Stimulated activated effector memory CD8-positive, alpha-beta T cell treated with anti-CD3 and anti-CD28 coated beads, Interleukin-12 subunit alpha, Interleukin-12 subunit beta, amount 100 ng/mL, for 72 hours (primary cell): ENCODE measurements around the gene KLHL11.

Experiments used
- ATAC-seq: fragments of 150-1000 bp; cut with Tn5 transposase; 2 replicates; pipeline ENCODE4 v1.10.0; 2021
- DNase-seq, 2 donors: peaks; one replicate each; pipeline ENCODE4 v3.0.0; 2021 to 2022; ENCODE audit warnings: low spot score in 2 of 2
- H3K27ac Mint-ChIP-seq: one replicate; pipeline ENCODE4 v1.8.0; 2022; ENCODE audit warnings: mild to moderate bottlenecking, mixed read lengths
- H3K36me3 Mint-ChIP-seq: one replicate; pipeline ENCODE4 v1.8.0; 2022; ENCODE audit warnings: mild to moderate bottlenecking, mixed read lengths
- H3K4me1 Mint-ChIP-seq: one replicate; pipeline ENCODE4 v1.8.0; 2022; ENCODE audit warnings: mixed read lengths
- H3K4me3 Mint-ChIP-seq: one replicate; pipeline ENCODE4 v1.8.0; 2022; ENCODE audit warnings: mild to moderate bottlenecking, mixed read lengths
- H3K9me3 Mint-ChIP-seq: one replicate; pipeline ENCODE4 v1.8.0; 2022; ENCODE audit warnings: mixed read lengths

The KLHL11 gene, protein sequence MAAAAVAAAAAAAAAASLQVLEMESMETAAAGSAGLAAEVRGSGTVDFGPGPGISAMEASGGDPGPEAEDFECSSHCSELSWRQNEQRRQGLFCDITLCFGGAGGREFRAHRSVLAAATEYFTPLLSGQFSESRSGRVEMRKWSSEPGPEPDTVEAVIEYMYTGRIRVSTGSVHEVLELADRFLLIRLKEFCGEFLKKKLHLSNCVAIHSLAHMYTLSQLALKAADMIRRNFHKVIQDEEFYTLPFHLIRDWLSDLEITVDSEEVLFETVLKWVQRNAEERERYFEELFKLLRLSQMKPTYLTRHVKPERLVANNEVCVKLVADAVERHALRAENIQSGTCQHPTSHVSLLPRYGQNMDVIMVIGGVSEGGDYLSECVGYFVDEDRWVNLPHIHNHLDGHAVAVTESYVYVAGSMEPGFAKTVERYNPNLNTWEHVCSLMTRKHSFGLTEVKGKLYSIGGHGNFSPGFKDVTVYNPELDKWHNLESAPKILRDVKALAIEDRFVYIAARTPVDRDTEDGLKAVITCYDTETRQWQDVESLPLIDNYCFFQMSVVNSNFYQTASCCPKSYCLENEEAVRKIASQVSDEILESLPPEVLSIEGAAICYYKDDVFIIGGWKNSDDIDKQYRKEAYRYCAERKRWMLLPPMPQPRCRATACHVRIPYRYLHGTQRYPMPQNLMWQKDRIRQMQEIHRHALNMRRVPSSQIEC

DNA sequence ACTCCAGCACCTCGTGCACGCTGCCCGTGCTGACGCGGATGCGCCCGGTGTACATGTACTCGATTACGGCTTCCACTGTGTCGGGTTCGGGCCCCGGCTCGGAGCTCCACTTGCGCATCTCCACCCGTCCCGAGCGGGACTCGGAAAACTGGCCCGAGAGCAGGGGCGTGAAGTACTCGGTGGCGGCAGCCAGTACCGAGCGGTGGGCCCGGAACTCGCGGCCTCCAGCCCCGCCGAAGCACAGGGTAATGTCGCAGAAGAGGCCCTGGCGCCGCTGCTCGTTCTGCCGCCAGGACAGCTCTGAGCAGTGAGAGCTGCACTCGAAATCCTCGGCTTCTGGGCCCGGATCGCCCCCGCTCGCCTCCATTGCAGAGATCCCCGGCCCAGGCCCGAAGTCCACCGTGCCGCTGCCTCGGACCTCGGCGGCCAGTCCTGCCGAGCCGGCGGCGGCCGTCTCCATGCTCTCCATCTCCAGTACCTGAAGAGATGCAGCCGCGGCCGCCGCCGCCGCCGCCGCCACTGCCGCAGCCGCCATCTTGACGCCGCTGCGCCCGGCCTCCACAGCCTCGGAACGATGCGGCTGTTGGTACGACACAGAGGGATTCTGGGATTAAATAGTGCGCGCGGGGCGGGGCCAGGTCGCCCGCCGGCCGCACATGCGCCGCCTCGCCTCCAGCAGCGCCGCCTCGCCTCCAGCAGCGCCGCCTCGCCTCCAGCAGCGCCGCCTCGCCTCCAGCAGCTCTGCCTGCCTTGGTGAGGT, at the start of gene KLHL11:
Gene KLHL11 (minus strand): TSS at position 588 of the 760 bp plus-strand sequence. CDS start 53 bp downstream, at position 535.
- Mint-ChIP-seq H3K36me3 (peaks cover 42% of the 10 kb centered on the region), H3K9me3 (no peaks in the 10 kb centered on the region), H3K4me3 (no peak within 1 kb of the TSS), H3K4me1 (peaks cover 25% of the 10 kb centered on the region), H3K27ac (no peak within 1 kb of the TSS)
- peak; percentile 77 to 90 for DNase-seq
- peak; percentile 95 for ATAC-seq

DNA sequence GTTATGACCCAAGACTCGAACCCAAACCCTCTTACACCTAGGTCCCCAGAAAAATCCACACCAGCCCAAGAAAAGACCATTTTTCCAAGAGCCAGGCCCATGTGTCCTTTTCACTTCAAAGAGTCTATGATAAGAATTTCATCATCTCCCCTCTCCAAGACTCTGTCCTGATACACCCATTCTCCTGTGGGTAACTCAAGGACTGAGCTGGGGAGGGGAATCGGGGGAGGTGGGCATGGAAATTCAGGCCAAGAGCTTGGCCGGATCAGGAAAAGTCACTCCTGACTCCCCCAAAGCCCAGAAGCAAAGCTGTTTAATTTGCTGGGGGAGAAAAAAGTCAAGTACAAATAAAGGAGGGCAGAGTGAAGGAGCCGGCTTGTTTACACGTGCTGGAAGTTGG, 49.8 kb upstream of the KLHL11 start:
- H3K36me3 Mint-ChIP-seq, result peaks cover 52% of the 10 kb centered on the region
- no peaks in the 10 kb centered on the region for H3K9me3 Mint-ChIP-seq
- DNase-seq, result no peak
- H3K4me3 Mint-ChIP-seq, result no peak overlapping the region
- peaks cover 49% of the 10 kb centered on the region for H3K4me1 Mint-ChIP-seq
- ATAC-seq, result no peak
- H3K27ac Mint-ChIP-seq, result peak overlapping the region; percentile 40

DNA sequence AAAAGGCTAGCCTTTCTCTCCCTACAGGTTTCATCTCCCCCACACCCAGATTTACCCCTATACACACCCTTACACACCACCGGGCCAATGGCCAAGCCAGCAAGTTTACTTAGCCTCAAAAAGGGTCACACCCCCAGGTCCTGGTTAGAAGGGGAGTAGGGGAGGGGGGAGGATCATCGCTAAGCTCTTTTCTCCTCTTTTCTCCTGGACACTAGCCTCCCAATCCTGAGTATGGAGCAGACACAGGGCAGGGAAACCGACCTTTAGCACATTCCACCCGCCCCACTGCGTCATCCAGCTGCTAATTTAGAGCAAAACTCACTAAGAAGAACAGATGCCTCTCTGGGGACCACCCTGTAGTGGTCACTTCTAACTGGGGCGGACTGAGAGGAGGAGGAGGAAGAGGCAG, 49.1 kb upstream of the KLHL11 start:
- ATAC-seq, result no peak
- H3K4me3 Mint-ChIP-seq, result no peak overlapping the region
- H3K4me1 Mint-ChIP-seq, result peaks cover 49% of the 10 kb centered on the region
- peak overlapping the region; percentile 40 for H3K27ac Mint-ChIP-seq
- H3K36me3 Mint-ChIP-seq, result peaks cover 58% of the 10 kb centered on the region
- no peaks in the 10 kb centered on the region for H3K9me3 Mint-ChIP-seq
- DNase-seq, result no peak

DNA sequence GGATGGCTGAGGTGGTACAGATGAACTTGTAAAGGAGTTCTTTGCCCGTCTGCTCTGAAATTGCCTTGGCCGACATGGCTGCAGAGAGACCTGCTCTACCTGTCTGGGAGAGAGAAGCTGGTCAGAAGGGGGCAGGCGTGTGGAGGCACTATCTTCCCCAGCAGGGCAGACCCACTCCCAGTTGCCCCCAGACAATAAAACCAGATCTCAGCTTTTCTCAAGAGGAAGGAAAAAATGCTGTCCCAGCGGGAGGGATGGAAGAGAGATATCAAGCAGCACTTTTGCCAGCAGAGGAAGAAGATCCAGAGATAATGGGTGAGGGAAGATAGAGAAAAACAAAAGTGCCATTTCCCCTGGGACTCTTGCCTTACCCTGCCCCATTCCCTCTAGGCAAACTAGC, 48.6 kb upstream of the KLHL11 start:
- no peak overlapping the region for H3K27ac Mint-ChIP-seq
- ATAC-seq (no peak), DNase-seq (no peak)
- no peak overlapping the region for H3K4me3 Mint-ChIP-seq
- peaks cover 49% of the 10 kb centered on the region for H3K4me1 Mint-ChIP-seq
- H3K36me3 Mint-ChIP-seq, result peaks cover 64% of the 10 kb centered on the region
- H3K9me3 Mint-ChIP-seq, result no peaks in the 10 kb centered on the region

DNA sequence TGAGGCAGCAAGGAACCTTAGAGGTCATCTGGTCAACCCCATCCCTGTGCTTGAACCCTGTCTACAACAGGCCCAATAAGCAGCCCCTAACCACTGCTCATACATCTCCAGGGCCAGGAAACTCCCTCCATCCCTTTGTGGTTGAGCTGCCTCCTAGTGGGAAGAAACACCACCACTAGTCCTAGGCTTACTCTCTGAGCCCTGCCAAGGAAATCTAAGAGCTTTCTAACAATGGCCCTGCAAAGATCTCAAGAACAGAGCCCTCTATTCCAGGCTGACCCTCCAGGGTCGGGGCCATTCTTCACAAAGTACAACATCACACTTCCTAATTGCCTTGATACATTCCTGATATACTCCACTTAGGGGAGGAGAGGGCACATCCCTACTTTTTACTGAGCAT, 47.7 kb upstream of the KLHL11 start:
- H3K9me3 Mint-ChIP-seq, result no peaks in the 10 kb centered on the region
- H3K4me1 Mint-ChIP-seq, result peaks cover 49% of the 10 kb centered on the region
- H3K4me3 Mint-ChIP-seq, result no peak overlapping the region
- peaks cover 73% of the 10 kb centered on the region for H3K36me3 Mint-ChIP-seq
- H3K27ac Mint-ChIP-seq, result no peak overlapping the region
- DNase-seq, result no peak
- no peak for ATAC-seq

DNA sequence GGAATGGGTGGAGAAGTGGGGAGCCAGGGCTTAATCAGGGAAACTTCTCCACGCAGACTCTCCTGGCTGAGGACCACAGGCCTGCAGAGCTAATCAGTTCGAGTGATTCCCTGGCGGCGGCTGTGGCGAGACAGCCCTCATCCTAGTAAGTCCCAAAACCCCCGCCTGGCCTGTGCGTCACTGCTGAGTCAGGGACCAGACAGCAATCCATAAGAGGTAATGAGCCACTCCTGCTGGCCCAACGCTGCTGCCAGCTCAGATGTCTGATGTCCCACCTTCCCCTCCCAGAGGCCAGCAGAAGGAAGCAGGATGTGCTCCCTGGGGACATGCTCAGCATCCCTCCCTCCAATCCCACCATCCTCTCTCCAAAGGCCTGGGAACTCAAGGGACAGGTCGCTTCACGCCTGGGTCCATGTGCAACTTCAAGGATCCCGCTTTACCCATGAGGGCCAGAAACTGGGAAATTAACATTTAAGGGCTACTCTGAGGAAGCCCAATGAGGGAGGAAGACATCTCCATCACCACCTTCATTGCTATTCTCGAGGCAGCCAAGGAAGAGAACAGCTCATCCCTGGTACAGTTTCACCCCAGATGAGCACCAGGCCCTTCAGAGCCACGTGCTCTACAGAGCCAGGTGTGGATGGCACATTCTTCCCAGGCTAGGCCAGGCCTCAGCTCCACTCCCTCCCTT, 45.6 kb upstream of the KLHL11 start:
- DNase-seq, result no peak
- no peak for ATAC-seq
- Mint-ChIP-seq H3K36me3 (peaks cover 83% of the 10 kb centered on the region), H3K9me3 (no peaks in the 10 kb centered on the region), H3K4me3 (no peak overlapping the region), H3K27ac (no peak overlapping the region), H3K4me1 (peaks cover 46% of the 10 kb centered on the region)

DNA sequence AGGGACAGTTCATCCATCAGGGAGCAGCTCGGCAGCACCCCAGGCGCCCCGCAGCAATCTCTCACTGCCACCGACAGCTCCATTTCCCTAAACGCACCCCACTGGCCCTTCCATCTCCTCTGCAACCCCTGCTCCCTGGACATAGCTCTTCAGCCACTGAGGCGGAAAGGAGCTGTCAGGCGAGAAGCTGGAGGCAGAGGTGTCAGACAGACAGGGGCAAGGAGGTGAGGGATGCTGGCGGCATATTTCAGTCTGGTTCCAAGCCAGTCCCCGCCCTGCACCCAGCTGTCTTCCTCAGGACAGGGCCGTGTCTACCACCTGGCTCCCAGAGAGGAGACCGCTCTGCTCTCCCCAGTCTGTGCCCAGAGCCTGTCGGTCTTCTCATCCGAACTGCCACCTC, 43.9 kb upstream of the KLHL11 start:
- peaks cover 96% of the 10 kb centered on the region for H3K36me3 Mint-ChIP-seq

DNA sequence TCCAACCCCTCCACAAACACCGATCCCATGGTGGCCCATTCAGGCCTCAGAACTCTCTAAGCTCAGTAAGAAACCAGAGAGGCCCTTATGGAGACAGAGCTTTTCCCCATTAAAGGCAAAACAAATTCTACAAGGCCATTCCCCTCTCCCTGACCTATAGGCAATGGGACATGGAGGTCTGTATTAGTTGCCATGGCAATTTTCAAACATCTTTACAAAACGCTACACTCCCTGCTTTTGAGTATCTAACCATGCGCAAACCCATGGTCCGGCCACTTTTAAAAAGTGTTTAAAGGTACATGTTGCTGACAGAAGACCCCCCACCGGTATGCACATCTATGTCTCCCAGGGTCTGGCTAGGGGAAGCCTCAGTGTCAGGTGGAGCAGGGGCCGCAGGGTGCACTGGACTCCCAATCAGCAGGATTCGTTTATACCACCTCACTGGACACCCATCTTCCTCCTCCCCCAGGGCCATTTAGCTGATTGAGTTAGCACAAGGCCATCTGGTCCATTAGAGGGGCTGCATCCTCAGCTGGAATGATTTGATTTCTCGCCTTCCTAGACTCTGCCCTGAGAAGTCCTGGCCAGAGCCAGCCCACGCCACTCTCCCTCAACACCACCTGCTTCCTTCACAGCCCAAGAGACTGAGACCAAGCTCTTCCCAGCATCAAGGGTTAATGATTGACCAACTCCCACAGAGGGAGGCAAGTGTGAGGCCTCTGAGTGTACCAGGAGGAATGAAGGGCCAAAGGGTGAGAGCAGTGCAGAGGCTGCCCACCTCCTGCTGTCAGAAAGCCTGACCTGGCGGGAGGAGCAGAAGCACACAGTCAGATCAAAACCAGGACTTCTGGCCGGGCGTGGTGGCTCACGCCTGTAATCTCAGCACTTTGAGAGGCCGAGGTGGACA, 42.7 kb upstream of the KLHL11 start:
- no peaks in the 10 kb centered on the region for H3K9me3 Mint-ChIP-seq
- peak overlapping the region; percentile 76 for H3K27ac Mint-ChIP-seq
- ATAC-seq (no peak), DNase-seq (no peak)
- peaks cover 99% of the 10 kb centered on the region for H3K36me3 Mint-ChIP-seq
- H3K4me1 Mint-ChIP-seq, result peaks cover 17% of the 10 kb centered on the region
- no peak overlapping the region for H3K4me3 Mint-ChIP-seq

More for the DNA sequence above, 43.9 kb upstream of the KLHL11 start:
- ATAC-seq, result no peak
- Mint-ChIP-seq H3K27ac (peak overlapping the region; percentile 48), H3K4me3 (no peak overlapping the region), H3K4me1 (peaks cover 29% of the 10 kb centered on the region), H3K9me3 (no peaks in the 10 kb centered on the region)
- no peak for DNase-seq

DNA sequence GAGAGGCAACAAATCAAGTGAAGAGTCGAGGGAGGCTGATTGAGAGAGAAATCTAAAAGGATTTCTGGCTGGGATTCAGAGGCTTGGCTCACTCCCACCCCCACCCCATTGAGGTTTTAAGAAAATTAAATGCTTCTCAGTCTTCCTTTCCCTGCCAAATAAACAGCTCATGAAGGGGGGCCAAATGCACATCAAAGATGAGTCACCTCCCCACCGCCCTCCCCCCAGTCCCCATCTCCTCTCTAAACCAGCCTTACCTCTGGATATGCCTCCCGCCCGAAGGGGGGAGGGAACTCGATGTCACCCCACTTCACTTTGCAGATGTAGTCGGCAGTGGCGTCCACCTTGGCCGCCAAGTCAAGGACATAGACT, 41.9 kb upstream of the KLHL11 start:
- ATAC-seq (no peak), DNase-seq (no peak)
- H3K27ac Mint-ChIP-seq, result peak overlapping the region; percentile 76
- peaks cover 98% of the 10 kb centered on the region for H3K36me3 Mint-ChIP-seq
- peaks cover 11% of the 10 kb centered on the region for H3K4me1 Mint-ChIP-seq
- H3K4me3 Mint-ChIP-seq, result no peak overlapping the region
- no peaks in the 10 kb centered on the region for H3K9me3 Mint-ChIP-seq

DNA sequence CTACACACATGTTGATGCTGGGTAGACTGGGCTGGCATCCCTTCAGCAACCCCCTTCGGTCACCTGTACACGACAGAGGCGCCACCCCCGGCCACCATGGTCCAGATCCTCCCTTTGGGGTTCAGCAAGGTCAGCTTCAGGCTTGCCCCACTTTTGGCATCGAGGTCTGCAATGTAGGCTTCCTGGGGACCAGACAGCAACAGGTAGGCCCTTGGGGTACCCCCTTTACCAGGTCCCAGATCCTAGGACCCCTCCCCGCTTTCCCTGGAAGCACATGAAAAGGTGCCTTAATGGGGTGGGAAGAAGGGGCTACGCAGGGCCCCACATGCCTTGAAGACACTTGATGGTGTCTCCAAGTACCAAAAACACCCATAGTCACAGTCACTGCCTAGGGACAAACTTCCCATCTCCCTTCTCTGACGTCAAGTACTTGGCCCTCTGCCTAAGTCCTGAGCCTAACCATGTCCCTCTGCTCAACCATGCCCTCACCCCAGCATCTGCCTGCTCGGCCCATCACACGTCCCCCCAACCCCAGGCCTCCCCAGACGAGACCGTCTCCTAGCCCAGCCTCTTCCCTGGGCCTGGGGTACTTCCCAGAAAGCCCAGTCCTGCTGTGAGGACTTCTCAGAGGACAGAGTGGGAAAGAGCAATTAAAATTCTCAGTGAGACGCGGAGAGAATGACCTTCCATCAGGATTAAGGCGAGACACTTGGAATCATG, 41.4 kb upstream of the KLHL11 start:
- peaks cover 11% of the 10 kb centered on the region for H3K4me1 Mint-ChIP-seq
- H3K9me3 Mint-ChIP-seq, result no peaks in the 10 kb centered on the region
- H3K4me3 Mint-ChIP-seq, result no peak overlapping the region
- peaks cover 98% of the 10 kb centered on the region for H3K36me3 Mint-ChIP-seq
- DNase-seq, result no peak
- peak overlapping the region; percentile 76 for H3K27ac Mint-ChIP-seq
- ATAC-seq, result no peak

DNA sequence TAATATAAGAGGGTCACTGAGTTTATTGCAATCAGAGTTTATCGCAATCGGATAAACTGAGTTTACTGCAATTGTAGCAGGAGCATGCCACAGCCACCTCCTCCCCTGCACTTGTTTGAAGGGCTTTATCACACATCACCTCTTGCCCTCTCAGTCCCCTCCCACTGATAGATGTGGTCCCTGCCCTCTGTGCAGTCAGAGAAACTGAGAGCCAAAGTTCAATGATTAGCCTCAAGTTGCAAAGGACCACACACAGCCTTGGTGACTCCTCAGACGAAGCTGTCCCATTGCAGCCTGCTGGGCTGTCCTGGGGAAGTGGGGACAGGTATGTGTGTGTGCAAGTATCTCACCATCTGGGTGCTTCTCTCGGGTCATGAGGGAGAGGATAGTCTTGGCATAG, 39.9 kb upstream of the KLHL11 start:
- ATAC-seq (no peak), DNase-seq (no peak)
- H3K27ac Mint-ChIP-seq, result no peak overlapping the region
- H3K4me3 Mint-ChIP-seq, result no peak overlapping the region
- peaks cover 98% of the 10 kb centered on the region for H3K36me3 Mint-ChIP-seq
- H3K4me1 Mint-ChIP-seq, result peaks cover 11% of the 10 kb centered on the region
- H3K9me3 Mint-ChIP-seq, result no peaks in the 10 kb centered on the region

DNA sequence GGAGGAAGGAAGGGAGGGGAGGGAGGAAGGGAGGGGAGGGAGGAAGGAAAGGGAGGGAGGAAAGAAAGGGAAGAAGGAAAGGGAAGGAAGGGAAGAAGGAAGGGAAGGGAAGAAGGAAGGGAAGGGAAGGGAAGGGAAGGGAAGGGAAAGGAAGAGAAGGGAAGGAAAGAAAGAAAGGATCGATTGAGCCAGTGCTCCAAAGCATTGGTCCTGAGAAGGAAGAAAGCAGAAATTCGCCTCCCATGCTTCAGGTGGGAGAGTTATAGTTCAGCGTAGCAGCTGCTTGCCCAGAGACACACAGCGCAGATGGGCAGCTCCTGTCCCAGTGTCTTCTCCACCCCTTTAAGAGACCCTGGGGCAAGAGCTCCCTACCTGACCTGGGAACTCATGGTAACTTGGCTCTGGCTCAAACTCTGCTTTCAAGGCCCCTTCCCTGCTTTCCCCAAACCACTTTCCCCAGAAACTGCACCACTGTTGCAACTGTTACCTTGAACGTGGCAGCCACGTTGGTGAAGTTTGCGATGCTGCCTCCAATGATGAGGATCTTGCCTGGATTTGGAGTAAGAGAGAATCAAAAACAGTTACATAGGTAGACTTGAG, 39.1 kb upstream of the KLHL11 start:
- H3K4me3 Mint-ChIP-seq, result no peak overlapping the region
- H3K9me3 Mint-ChIP-seq, result no peaks in the 10 kb centered on the region
- H3K27ac Mint-ChIP-seq, result peak overlapping the region; percentile 26
- peaks cover 11% of the 10 kb centered on the region for H3K4me1 Mint-ChIP-seq
- DNase-seq (no peak), ATAC-seq (no peak)
- H3K36me3 Mint-ChIP-seq, result peaks cover 98% of the 10 kb centered on the region

DNA sequence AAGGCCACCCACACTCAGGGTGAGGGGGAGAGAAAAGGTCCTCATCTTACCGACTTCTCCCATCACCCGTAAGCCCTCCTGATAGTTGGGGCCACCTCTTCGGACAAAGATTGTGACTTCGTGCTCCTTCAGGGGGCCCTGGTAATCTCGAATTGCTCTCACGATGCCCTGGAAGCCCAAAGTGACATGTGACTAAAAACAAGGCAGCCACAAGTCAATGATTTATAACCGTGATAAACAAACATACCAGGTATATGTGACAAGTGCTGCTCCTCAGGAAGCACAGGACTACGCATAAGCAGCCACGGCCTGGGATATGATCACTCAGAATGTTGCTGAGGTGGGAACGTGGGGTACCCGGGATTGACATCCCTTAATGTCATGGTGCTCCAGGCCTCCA, 36.4 kb upstream of the KLHL11 start:
- peaks cover 2% of the 10 kb centered on the region for H3K4me1 Mint-ChIP-seq
- ATAC-seq (no peak), DNase-seq (no peak)
- H3K9me3 Mint-ChIP-seq, result no peaks in the 10 kb centered on the region
- H3K27ac Mint-ChIP-seq, result peak overlapping the region; percentile 50
- H3K4me3 Mint-ChIP-seq, result no peak overlapping the region
- H3K36me3 Mint-ChIP-seq, result peaks cover 98% of the 10 kb centered on the region
